CD4-positive, alpha-beta memory T cell (primary cell): ENCODE measurements around the gene DGUOK. TPM values are rescaled to one million over a fixed set of nuclear protein-coding genes. Genes with fewer than 3 reads are reported as not detected.

Source experiments
- CTCF ChIA-PET: fragments of 350-600 bp; sonication (Branson Sonifier 250); formaldehyde crosslinking; loops from one replicate; lab custom pipeline; 2021; ENCODE audit warnings: inconsistent platforms; ENCODE audit not compliant: partially characterized antibody; lab: Charles Lee
- POLR2A ChIA-PET: fragments of 350-600 bp; sonication (Branson Sonifier 250); formaldehyde crosslinking; loops from one replicate; lab custom pipeline; 2021; ENCODE audit not compliant: partially characterized antibody; lab: Charles Lee
- DNase-seq, 5 donors: peaks; one replicate each; pipeline versions ENCODE4 v3.0.0 to v3.0.0-alpha.2; 2020 to 2022; ENCODE audit warnings: mixed read lengths in 1 of 5
- H3K27ac ChIP-seq: one replicate; pipeline ENCODE4 v1.7.0; 2013; ENCODE audit warnings: low read depth, low read length
- H3K27me3 ChIP-seq: 2 replicates; pipeline ENCODE4 v1.7.0; 2013; ENCODE audit warnings: mild to moderate bottlenecking, low read length, moderate library complexity; ENCODE audit not compliant: insufficient read depth
- H3K36me3 ChIP-seq: 2 replicates; pipeline ENCODE4 v1.7.0; 2013; ENCODE audit warnings: mild to moderate bottlenecking, low read length, moderate library complexity; ENCODE audit not compliant: insufficient read depth
- H3K4me1 ChIP-seq: 2 replicates; pipeline ENCODE4 v1.7.0; 2013; ENCODE audit warnings: mild to moderate bottlenecking, low read length, moderate library complexity; ENCODE audit not compliant: insufficient read depth
- H3K4me3 ChIP-seq, 2 donors: one replicate each; pipeline ENCODE4 v1.7.0; 2013; ENCODE audit warnings: low read length in 2 of 2, mild to moderate bottlenecking in 1 of 2
- H3K9me3 ChIP-seq, 2 donors: one replicate each; pipeline ENCODE4 v1.7.0; 2013; ENCODE audit warnings: low read length in 2 of 2, control low read depth in 1 of 2; ENCODE audit not compliant: control insufficient read depth in 1 of 2
- H3K27ac Mint-ChIP-seq, 7 donors: one replicate each; pipeline ENCODE4 v1.8.0; 2020 to 2021; ENCODE audit warnings: mixed read lengths in 7 of 7, mild to moderate bottlenecking in 6 of 7, inconsistent platforms in 3 of 7, moderate library complexity in 3 of 7
- H3K27me3 Mint-ChIP-seq, 2 donors: one replicate each; pipeline ENCODE4 v1.8.0; 2020 to 2021; ENCODE audit warnings: mixed read lengths in 2 of 2
- H3K36me3 Mint-ChIP-seq, 2 donors: one replicate each; pipeline ENCODE4 v1.8.0; 2020 to 2021; ENCODE audit warnings: mixed read lengths in 2 of 2, inconsistent platforms in 1 of 2, mild to moderate bottlenecking in 1 of 2
- H3K4me1 Mint-ChIP-seq, 4 donors: one replicate each; pipeline ENCODE4 v1.8.0; 2020 to 2021; ENCODE audit warnings: mixed read lengths in 4 of 4, mild to moderate bottlenecking in 1 of 4
- H3K4me3 Mint-ChIP-seq, 8 donors: one replicate each; pipeline ENCODE4 v1.8.0; 2020 to 2021; ENCODE audit warnings: mixed read lengths in 8 of 8, mild to moderate bottlenecking in 7 of 8, moderate library complexity in 6 of 8, inconsistent platforms in 3 of 8
- H3K9me3 Mint-ChIP-seq, 8 donors: one replicate each; pipeline ENCODE4 v1.8.0; 2020 to 2021; ENCODE audit warnings: mixed read lengths in 8 of 8, mild to moderate bottlenecking in 5 of 8, inconsistent platforms in 3 of 8, moderate library complexity in 1 of 8
- intact Hi-C: fragments of 100-400 bp; cut with micrococcal nuclease; formaldehyde crosslinking; loops from one replicate; pipeline ENCODE4 v1.15.1; 2023
- polyA plus RNA-seq, 2 donors: library from polyadenylated mRNA; unstranded; fragments of 300-500 nt; fragmentation: Illumina TruSeq; gene quantifications; one replicate each; pipeline ENCODE4 v1.2.3, GENCODE V29; 2021
- total RNA-seq, 2 experiments: library from RNA; stranded (reverse); gene quantifications; one replicate each; pipeline ENCODE4 v1.2.3, GENCODE V29; 2021

The DGUOK gene
- total and polyA plus RNA-seq, 4 experiments from 2014 or later: 52.2 to 199 (median 120) TPM

GRCh38 chr2:73982140-73982617, 55.5 kb downstream of the DGUOK start:
- CTCF ChIA-PET: interaction anchor here (1.2 kb wide), 1 partner anchor 11 kb away, joined by 3 read pairs; no protein-coding TSS in a partner anchor
- Mint-ChIP-seq H3K27ac (peak overlapping the region; percentile 14 to 81 (median 51)), H3K27me3 (no peaks in the 10 kb centered on the region), H3K36me3 (peaks cover 0 to 7% of the 10 kb centered on the region in 2 donors), H3K4me3 (peak overlapping the region in 5 of 8 donors; percentile 17 to 89 (median 37)), H3K9me3 (no peaks in the 10 kb centered on the region), H3K4me1 (peaks cover 50 to 82% (median 64%) of the 10 kb centered on the region in 4 donors)
- H3K4me1 ChIP-seq: peaks cover 65% of the 10 kb centered on the region
- no peak for DNase-seq
- H3K27me3 ChIP-seq: no peaks in the 10 kb centered on the region
- H3K36me3 ChIP-seq: no peaks in the 10 kb centered on the region
- H3K9me3 ChIP-seq: no peaks in the 10 kb centered on the region
- H3K4me3 ChIP-seq: no peak overlapping the region
- POLR2A ChIA-PET: interaction anchor here (0.9 to 1.4 kb wide), 3 partner anchors 12 to 55 kb away, joined by 3 read pairs; no protein-coding TSS in a partner anchor
- intact Hi-C loops: loop anchor here (10.0 kb wide), 1 partner anchor 747 kb away; the partner anchor contains the start of genes CCT7 and PRADC1
- no peak overlapping the region for H3K27ac ChIP-seq

GRCh38 chr2:73983322-73984202, 56.9 kb downstream of the DGUOK start:
- peak in 1 of 5 donors; percentile 52 for DNase-seq
- no peaks in the 10 kb centered on the region for H3K27me3 ChIP-seq
- ChIA-PET CTCF (no interaction called here), POLR2A (interaction anchor here (1.0 to 5.0 kb wide), 4 partner anchors 13 to 56 kb away, joined by 3 to 27 read pairs (median 6); partner anchors contain the start of gene DGUOK)
- H3K4me3 ChIP-seq: peak overlapping the region in 1 of 2 donors; percentile 47
- Mint-ChIP-seq H3K4me1 (peaks cover 62 to 85% (median 72%) of the 10 kb centered on the region in 4 donors), H3K27me3 (no peaks in the 10 kb centered on the region), H3K36me3 (peaks cover 0 to 12% of the 10 kb centered on the region in 2 donors), H3K4me3 (peak overlapping the region; percentile 69 to 87 (median 77)), H3K9me3 (no peaks in the 10 kb centered on the region), H3K27ac (peak overlapping the region; percentile 70 to 91 (median 88))
- intact Hi-C loops: loop anchor here (10.0 kb wide), 1 partner anchor 749 kb away; the partner anchor contains the start of genes CCT7 and PRADC1
- H3K27ac ChIP-seq: peak overlapping the region; percentile 52
- H3K4me1 ChIP-seq: peaks cover 76% of the 10 kb centered on the region
- H3K9me3 ChIP-seq: no peaks in the 10 kb centered on the region
- no peaks in the 10 kb centered on the region for H3K36me3 ChIP-seq

- H3K36me3 ChIP-seq: no peaks in the 10 kb centered on the region
- POLR2A ChIA-PET: interaction anchor here (1.0 to 5.0 kb wide), 6 partner anchors 14 to 156 kb away, joined by 3 to 34 read pairs (median 10); partner anchors contain the start of genes DGUOK and STAMBP
- CTCF ChIA-PET: no interaction called here
- H3K27me3 ChIP-seq: no peaks in the 10 kb centered on the region
- H3K27ac ChIP-seq: peak within 1 kb of the TSS; percentile 75
- Mint-ChIP-seq H3K9me3 (no peaks in the 10 kb centered on the region), H3K36me3 (peaks cover 3 to 14% of the 10 kb centered on the region in 2 donors), H3K27me3 (no peaks in the 10 kb centered on the region), H3K4me3 (peak within 1 kb of the TSS; percentile 81 to 92 (median 86)), H3K27ac (peak within 1 kb of the TSS; percentile 79 to 96 (median 88)), H3K4me1 (peaks cover 60 to 85% (median 71%) of the 10 kb centered on the region in 4 donors)
- no peak for DNase-seq
- H3K4me1 ChIP-seq: peaks cover 76% of the 10 kb centered on the region
- intact Hi-C loops: loop anchor here (10.0 kb wide), 1 partner anchor 750 kb away; the partner anchor contains the start of genes CCT7 and PRADC1
- no peaks in the 10 kb centered on the region for H3K9me3 ChIP-seq
- peak within 1 kb of the TSS; percentile 52 to 73 for H3K4me3 ChIP-seq
Measured at GRCh38 chr2:73984203-73984921, 57.7 kb downstream of the DGUOK start, which contains the start of gene TET3. TSS of gene TET3 (plus strand) at chr2:73984910. CDS start at chr2:73986404, 1,494 bp downstream.

GRCh38 chr2:73984922-73985307, 58.2 kb downstream of the DGUOK start:
- peak; percentile 73 to 77 (median 77) for DNase-seq
- peak overlapping the region in 2 of 8 donors; percentile 45 to 65 for H3K4me3 Mint-ChIP-seq

GRCh38 chr2:73985308-73986084, 58.8 kb downstream of the DGUOK start:
- no peaks in the 10 kb centered on the region for H3K36me3 ChIP-seq
- peaks cover 14 to 25% of the 10 kb centered on the region in 2 donors for H3K36me3 Mint-ChIP-seq
- H3K4me3 ChIP-seq: peak overlapping the region; percentile 52 to 73
- H3K27me3 Mint-ChIP-seq: no peaks in the 10 kb centered on the region
- no peaks in the 10 kb centered on the region for H3K9me3 ChIP-seq
- peaks cover 0 to under 1% (median 0%) of the 10 kb centered on the region in 8 donors for H3K9me3 Mint-ChIP-seq
- peak overlapping the region; percentile 81 to 92 (median 84) for H3K4me3 Mint-ChIP-seq
- ChIA-PET POLR2A (interaction anchor here (0.6 to 5.0 kb wide), 15 partner anchors 10 to 249 kb away, joined by 3 to 34 read pairs (median 5); partner anchors contain the start of genes DGUOK, STAMBP and TPRKB), CTCF (interaction anchor here (1.5 to 5.7 kb wide), 4 partner anchors 14 to 76 kb away, joined by 3 to 71 read pairs (median 24); no protein-coding TSS in a partner anchor)
- H3K27ac Mint-ChIP-seq: peak overlapping the region; percentile 34 to 96 (median 87)
- H3K27ac ChIP-seq: peak overlapping the region; percentile 75
- peak in 4 of 5 donors; percentile 47 to 76 (median 52) for DNase-seq
- H3K4me1 Mint-ChIP-seq: peaks cover 59 to 85% (median 70%) of the 10 kb centered on the region in 4 donors
- no peaks in the 10 kb centered on the region for H3K27me3 ChIP-seq
- intact Hi-C loops: loop anchor here (1.0 to 10.0 kb wide), 4 partner anchors 15 to 751 kb away; partner anchors contain the start of genes CCT7, DGUOK and PRADC1
- H3K4me1 ChIP-seq: peaks cover 76% of the 10 kb centered on the region

More at GRCh38 chr2:73984922-73985307, 58.2 kb downstream of the DGUOK start:
- Histone ChIP-seq H3K27me3 (no peaks in the 10 kb centered on the region), H3K9me3 (no peaks in the 10 kb centered on the region), H3K4me1 (peaks cover 76% of the 10 kb centered on the region), H3K36me3 (no peaks in the 10 kb centered on the region), H3K27ac (no peak overlapping the region), H3K4me3 (no peak overlapping the region)
- no peaks in the 10 kb centered on the region for H3K27me3 Mint-ChIP-seq
- ChIA-PET CTCF (interaction anchor here (5.7 kb wide), 1 partner anchor 75 kb away, joined by 71 read pairs; no protein-coding TSS in a partner anchor), POLR2A (interaction anchor here (1.0 to 5.0 kb wide), 10 partner anchors 14 to 248 kb away, joined by 3 to 34 read pairs (median 6); partner anchors contain the start of genes DGUOK, STAMBP and TPRKB)
- H3K4me1 Mint-ChIP-seq: peaks cover 60 to 85% (median 71%) of the 10 kb centered on the region in 4 donors
- no peak overlapping the region for H3K27ac Mint-ChIP-seq
- peaks cover 9 to 19% of the 10 kb centered on the region in 2 donors for H3K36me3 Mint-ChIP-seq
- no peaks in the 10 kb centered on the region for H3K9me3 Mint-ChIP-seq
- intact Hi-C loops: loop anchor here (10.0 kb wide), 1 partner anchor 750 kb away; the partner anchor contains the start of genes CCT7 and PRADC1
